OCI-LY7 (cell line): ENCODE data around the gene ANKS1B.

Experiments
- CTCF ChIP-seq: fragments of 200-600 bp; sonication (generic); conservative IDR thresholded peaks from 2 replicates; pipeline ENCODE4 v1.5.1; 2014; ENCODE audit warnings: mild to moderate bottlenecking, antibody characterized with exemption, low read length, moderate library complexity, mixed read lengths
- EZH2phosphoT487 ChIP-seq: fragments of 200-600 bp; sonication (generic); IDR thresholded peaks from 2 replicates; pipeline ENCODE4 v1.6.1; 2018; ENCODE audit warnings: low read depth, borderline replicate concordance, mild to moderate bottlenecking, mixed run types, antibody characterized with exemption, low read length, moderate library complexity, mixed read lengths

GRCh38 chr12:98968896-98969295, 1015.8 kb downstream of the ANKS1B start:
- TF ChIP-seq CTCF = no peak
- no peak for TF ChIP-seq EZH2phosphoT487
